DND-41 (cell line): ENCODE measurements around the gene KANSL1.

Experiments used
- CTCF ChIP-seq: IDR thresholded peaks from 2 replicates; pipeline ENCODE4 v1.5.1; 2012; ENCODE audit warnings: borderline replicate concordance, low read length, moderate library complexity, mild to moderate bottlenecking; ENCODE audit not compliant: poor library complexity, severe bottlenecking; ENCODE audit errors: extremely low read depth
- EZH2 ChIP-seq: IDR thresholded peaks from 3 replicates; pipeline ENCODE4 v1.6.1; 2012; ENCODE audit warnings: borderline replicate concordance, low read depth, mild to moderate bottlenecking, moderate library complexity, low read length, inconsistent platforms; ENCODE audit not compliant: severe bottlenecking

- TF ChIP-seq CTCF (no peak), EZH2 (no peak)
Observed at GRCh38 chr17:46044989-46045388, 148.2 kb downstream of the KANSL1 start.
